ENCODE data around the gene POLR2I.

- no peak for TF ChIP-seq CTCF (IDR thresholded peaks at IDR 0.05)
- TF ChIP-seq POLR2A (IDR thresholded peaks at IDR 0.05; ENCODE audit: low read depth), result no peak
- TF ChIP-seq POLR2AphosphoS5 (IDR thresholded peaks at IDR 0.05), result no peak
- no peak for TF ChIP-seq EP300 (IDR thresholded peaks at IDR 0.05)
Observed at GRCh38 chr19:36072081-36072480, 42.6 kb downstream of the POLR2I start.
